Mesothelial cell of epicardium (in vitro differentiated cells): ENCODE data around the gene MAL. TPM values are rescaled to one million over a fixed set of nuclear protein-coding genes. Genes with fewer than 3 reads are reported as not detected.

ENCODE experiments used
- DNase-seq, 2 experiments: peaks; one replicate each; pipeline ENCODE4 v3.0.0; 2021; ENCODE audit warnings: low spot score in 2 of 2; ENCODE audit not compliant: unreplicated experiment in 2 of 2
- H3K27ac Mint-ChIP-seq: 2 replicates; pipeline ENCODE4 v1.8.0; 2021; ENCODE audit warnings: mixed read lengths
- H3K27me3 Mint-ChIP-seq: 2 replicates; pipeline ENCODE4 v1.8.0; 2021; ENCODE audit warnings: low read depth, mixed read lengths
- H3K36me3 Mint-ChIP-seq: 2 replicates; pipeline ENCODE4 v1.8.0; 2021; ENCODE audit warnings: mixed read lengths
- H3K4me1 Mint-ChIP-seq: 2 replicates; pipeline ENCODE4 v1.8.0; 2021; ENCODE audit warnings: mixed read lengths
- H3K4me3 Mint-ChIP-seq: 2 replicates; pipeline ENCODE4 v1.8.0; 2021; ENCODE audit warnings: mild to moderate bottlenecking, moderate library complexity, mixed read lengths
- H3K9me3 Mint-ChIP-seq: 2 replicates; pipeline ENCODE4 v1.8.0; 2021; ENCODE audit warnings: mixed read lengths
- CTCF ChIP-seq: fragments of 200-600 bp; sonication (generic); IDR thresholded peaks from one replicate; pipeline ENCODE4 v1.5.0; 2021; ENCODE audit warnings: antibody characterized with exemption; ENCODE audit not compliant: unreplicated experiment
- total RNA-seq: library from RNA; stranded (reverse); gene quantifications from 3 replicates; pipeline ENCODE4 v1.2.1, GENCODE V29; 2021

Gene MAL
- total RNA-seq, 1 donor from 2014 or later, result not detected

- Mint-ChIP-seq H3K27ac (no peak overlapping the region), H3K9me3 (no peaks in the 10 kb centered on the region), H3K36me3 (no peaks in the 10 kb centered on the region), H3K27me3 (peaks cover 45% of the 10 kb centered on the region), H3K4me1 (no peaks in the 10 kb centered on the region), H3K4me3 (no peak overlapping the region)
- TF ChIP-seq CTCF, result no peak
- no peak for DNase-seq
Observed at GRCh38 chr2:95001051-95001562, 24.4 kb upstream of the MAL start.

- H3K4me1 Mint-ChIP-seq, result no peaks in the 10 kb centered on the region
- H3K4me3 Mint-ChIP-seq, result no peak overlapping the region
- no peak for TF ChIP-seq CTCF
- DNase-seq, result no peak
- no peaks in the 10 kb centered on the region for H3K9me3 Mint-ChIP-seq
- no peak overlapping the region for H3K27ac Mint-ChIP-seq
- H3K27me3 Mint-ChIP-seq, result peaks cover 45% of the 10 kb centered on the region
- H3K36me3 Mint-ChIP-seq, result no peaks in the 10 kb centered on the region
Observed at GRCh38 chr2:95001701-95002100, 23.8 kb upstream of the MAL start.

- Mint-ChIP-seq H3K4me3 (no peak overlapping the region), H3K4me1 (no peaks in the 10 kb centered on the region), H3K36me3 (no peaks in the 10 kb centered on the region), H3K27me3 (peaks cover 41% of the 10 kb centered on the region), H3K27ac (no peak overlapping the region), H3K9me3 (no peaks in the 10 kb centered on the region)
- TF ChIP-seq CTCF, result no peak
- DNase-seq, result no peak
Observed at GRCh38 chr2:95002498-95002897, 23.0 kb upstream of the MAL start.

- TF ChIP-seq CTCF, result no peak
- Mint-ChIP-seq H3K36me3 (no peaks in the 10 kb centered on the region), H3K27me3 (peaks cover 32% of the 10 kb centered on the region), H3K27ac (no peak overlapping the region), H3K4me3 (no peak overlapping the region), H3K4me1 (no peaks in the 10 kb centered on the region), H3K9me3 (no peaks in the 10 kb centered on the region)
- DNase-seq, result no peak
Observed at GRCh38 chr2:95004287-95004686, 21.2 kb upstream of the MAL start.

GRCh38 chr2:95004711-95005110 is 20.8 kb upstream of the MAL start:
- peaks cover 28% of the 10 kb centered on the region for H3K27me3 Mint-ChIP-seq
- DNase-seq, result no peak
- no peaks in the 10 kb centered on the region for H3K4me1 Mint-ChIP-seq
- H3K4me3 Mint-ChIP-seq, result no peak overlapping the region
- no peaks in the 10 kb centered on the region for H3K9me3 Mint-ChIP-seq
- TF ChIP-seq CTCF, result no peak
- H3K27ac Mint-ChIP-seq, result no peak overlapping the region
- H3K36me3 Mint-ChIP-seq, result no peaks in the 10 kb centered on the region

GRCh38 chr2:95005726-95006125 is 19.8 kb upstream of the MAL start:
- H3K4me1 Mint-ChIP-seq, result no peaks in the 10 kb centered on the region
- H3K36me3 Mint-ChIP-seq, result no peaks in the 10 kb centered on the region
- H3K27ac Mint-ChIP-seq, result no peak overlapping the region
- DNase-seq, result no peak
- H3K4me3 Mint-ChIP-seq, result no peak overlapping the region
- no peaks in the 10 kb centered on the region for H3K9me3 Mint-ChIP-seq
- peaks cover 19% of the 10 kb centered on the region for H3K27me3 Mint-ChIP-seq
- TF ChIP-seq CTCF, result no peak
